Endothelial cell of umbilical vein (primary cell): ENCODE measurements around the gene NEDD4L. TPM values are rescaled to one million over a fixed set of nuclear protein-coding genes. Genes with fewer than 3 reads are reported as not detected.
"Not testable (repeated sequence)": the region's sequence is repeated elsewhere in the genome, so short reads cannot be mapped to it uniquely, and the experiment has no call there.

Experiments
- BruUV-seq: library from RNA; stranded (reverse); fragments of 400-500 nt; replicated peaks from 2 replicates; lab custom pipeline; 2021; lab: Mats Ljungman, UMichigan
- CTCF ChIA-PET: fragments of 300-600, 350-600 bp; sonication (Branson Sonifier 250); formaldehyde crosslinking; loops from one replicate; lab custom pipeline; 2021; ENCODE audit warnings: antibody characterized with exemption, inconsistent platforms; lab: Charles Lee
- POLR2A ChIA-PET: fragments of 300-600, 350-600 bp; sonication (Branson Sonifier 250); formaldehyde crosslinking; loops from one replicate; lab custom pipeline; 2021; ENCODE audit warnings: antibody characterized with exemption, inconsistent platforms; lab: Charles Lee
- DNase-seq: peaks from one replicate; pipeline ENCODE4 v3.0.0-alpha.2; 2011; ENCODE audit warnings: low read depth, low spot score
- FAIRE-seq: peaks from 2 replicates; lab custom pipeline; 2011; peaks lifted over from hg19 to GRCh38; lab: Jason Lieb, UNC
- H2AFZ ChIP-seq: 2 replicates; pipeline ENCODE4 v1.6.0; 2012; ENCODE audit warnings: low read depth, low read length, control low read depth, inconsistent platforms
- H3K27ac ChIP-seq: 2 replicates; pipeline ENCODE4 v1.5.1; 2011; ENCODE audit warnings: low read depth, mild to moderate bottlenecking, control low read depth, low read length, moderate library complexity; ENCODE audit not compliant: insufficient read depth
- H3K27me3 ChIP-seq, 2 experiments: 2 replicates each; pipeline versions ENCODE4 v1.6.0 to v1.6.1; 2011; ENCODE audit warnings: low read length in 2 of 2, mixed read lengths in 1 of 2; ENCODE audit not compliant: control insufficient read depth in 2 of 2, insufficient read depth in 2 of 2
- H3K36me3 ChIP-seq, 2 experiments: 2 replicates in 1 of 2; 3 replicates in 1 of 2; pipeline ENCODE4 v1.5.1; 2011; ENCODE audit warnings: low read length in 2 of 2, mild to moderate bottlenecking in 1 of 2, moderate library complexity in 1 of 2; ENCODE audit not compliant: control insufficient read depth in 2 of 2, insufficient read depth in 2 of 2; ENCODE audit errors: extremely low read depth in 1 of 2
- H3K4me1 ChIP-seq: 3 replicates; pipeline ENCODE4 v1.5.1; 2011; ENCODE audit warnings: mild to moderate bottlenecking, low read length; ENCODE audit not compliant: control insufficient read depth, insufficient read depth; ENCODE audit errors: extremely low read depth
- H3K4me2 ChIP-seq: 2 replicates; pipeline ENCODE4 v1.6.1; 2011; ENCODE audit warnings: low read length, control low read depth, mixed read lengths; ENCODE audit not compliant: insufficient read depth
- H3K4me3 ChIP-seq, 3 experiments: fragments of 200-600 bp in 1 of 3; sonication (generic), shearing (Covaris generic) in 1 of 3; replicated peaks in 1 of 3; 2 replicates each; pipeline ENCODE4 v1.5.1; 2011 to 2016; ENCODE audit warnings: control low read depth in 3 of 3, low read length in 3 of 3, mild to moderate bottlenecking in 2 of 3, inconsistent platforms in 1 of 3, low read depth in 1 of 3, moderate library complexity in 1 of 3; ENCODE audit not compliant: insufficient read depth in 1 of 3
- H3K79me2 ChIP-seq: 2 replicates; pipeline ENCODE4 v1.6.0; 2012; ENCODE audit warnings: low read length, inconsistent platforms; ENCODE audit not compliant: control insufficient read depth, insufficient read depth
- H3K9ac ChIP-seq: replicated peaks from 2 replicates; pipeline ENCODE3; 2011; ENCODE audit warnings: low read length, control low read depth; ENCODE audit not compliant: insufficient read depth; ENCODE audit errors: extremely low read depth
- H3K9me1 ChIP-seq: replicated peaks from 3 replicates; pipeline ENCODE4 v1.6.0; 2011; ENCODE audit warnings: mild to moderate bottlenecking, low read length; ENCODE audit not compliant: control insufficient read depth, insufficient read depth; ENCODE audit errors: extremely low read depth
- H3K9me3 ChIP-seq: replicated peaks from 2 replicates; pipeline ENCODE4 v1.5.1; 2012; ENCODE audit warnings: low read length, inconsistent platforms; ENCODE audit not compliant: control insufficient read depth, insufficient read depth
- H4K20me1 ChIP-seq: replicated peaks from 2 replicates; pipeline ENCODE3; 2011; ENCODE audit warnings: mild to moderate bottlenecking, low read length; ENCODE audit not compliant: control insufficient read depth, insufficient read depth; ENCODE audit errors: extremely low read depth
- FOS ChIP-seq: IDR thresholded peaks from 2 replicates; pipeline ENCODE4 v1.6.1; 2011; ENCODE audit warnings: mild to moderate bottlenecking, low read length, moderate library complexity, borderline replicate concordance; ENCODE audit not compliant: insufficient read depth
- GATA2 ChIP-seq: IDR thresholded peaks from 2 replicates; pipeline ENCODE4 v1.7.0; 2011; ENCODE audit warnings: low read depth, mild to moderate bottlenecking, moderate library complexity, mixed read lengths, low read length; ENCODE audit not compliant: insufficient read length, insufficient read depth
- JUN ChIP-seq: IDR thresholded peaks from 2 replicates; pipeline ENCODE4 v1.6.1; 2011; ENCODE audit warnings: borderline replicate concordance, low read depth; ENCODE audit not compliant: insufficient read length, insufficient read depth
- POLR2AphosphoS5 ChIP-seq: IDR thresholded peaks from 2 replicates; pipeline ENCODE4 v1.6.1; 2012; ENCODE audit warnings: low read depth, mild to moderate bottlenecking, control low read depth, low read length, moderate library complexity; ENCODE audit not compliant: insufficient read depth
- dilution Hi-C: fragments of 300-500 bp; cut with MboI; formaldehyde crosslinking; loops from one replicate; pipeline ENCODE4 v1.15.0; 2019; ENCODE audit warnings: low sequenced_read_pairs; ENCODE audit not compliant: extremely low pct_ligation_motif_present
- intact Hi-C: fragments of 100-400 bp; cut with micrococcal nuclease; formaldehyde crosslinking; loops from one replicate; pipeline ENCODE4 v1.10.0; 2022
- polyA plus RNA-seq, 4 experiments: library from polyadenylated mRNA; depleted of rRNA in 3 of 4; stranded (reverse) in 3 of 4; unstranded in 1 of 4; fragments of >200 nt; gene quantifications; 2 replicates each; pipeline versions ENCODE4 v1.2.1 to v1.2.3, GENCODE V29; 2011 to 2012; ENCODE audit warnings: missing spikeins in 1 of 4
- total RNA-seq: library from RNA; stranded (reverse); gene quantifications from 2 replicates; pipeline ENCODE4 v1.2.3, GENCODE V29; 2021
- TF ChIP-seq, protein P1 (sequence below): IDR thresholded peaks from 2 replicates; pipeline ENCODE4 v1.6.1; 2011; ENCODE audit not compliant: insufficient read depth, insufficient read length

NEDD4L gene
- total and polyA plus RNA-seq, 2 donors (not counting 3 experiments of a cell fraction or from before 2014, with no cell fraction given), result 20.5 to 78.9 TPM

DNA sequence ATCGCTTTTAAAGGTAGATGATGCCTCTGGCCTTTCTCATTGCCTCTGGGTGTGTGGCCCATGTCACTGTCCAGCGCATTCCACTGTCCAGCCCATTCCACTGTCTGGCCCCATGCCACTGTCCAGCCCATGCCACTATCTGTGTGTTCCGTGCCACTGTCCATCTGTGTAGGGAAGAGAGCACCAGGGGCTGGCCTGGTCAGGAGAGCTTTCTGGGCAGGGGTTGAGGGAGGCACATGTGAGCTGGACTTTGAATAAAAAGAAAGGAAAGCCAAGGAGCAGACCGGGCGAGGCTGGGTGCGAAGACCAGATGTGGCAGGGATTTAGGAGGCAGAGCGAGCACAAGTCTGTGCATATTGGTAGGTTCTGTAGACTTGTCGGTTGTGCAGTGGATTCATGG is 236.2 kb downstream of the NEDD4L start:
- no peak overlapping the region for H2AFZ ChIP-seq
- BruUV-seq, result no TSS peak
- no peaks in the 10 kb centered on the region for H3K79me2 ChIP-seq

DNA sequence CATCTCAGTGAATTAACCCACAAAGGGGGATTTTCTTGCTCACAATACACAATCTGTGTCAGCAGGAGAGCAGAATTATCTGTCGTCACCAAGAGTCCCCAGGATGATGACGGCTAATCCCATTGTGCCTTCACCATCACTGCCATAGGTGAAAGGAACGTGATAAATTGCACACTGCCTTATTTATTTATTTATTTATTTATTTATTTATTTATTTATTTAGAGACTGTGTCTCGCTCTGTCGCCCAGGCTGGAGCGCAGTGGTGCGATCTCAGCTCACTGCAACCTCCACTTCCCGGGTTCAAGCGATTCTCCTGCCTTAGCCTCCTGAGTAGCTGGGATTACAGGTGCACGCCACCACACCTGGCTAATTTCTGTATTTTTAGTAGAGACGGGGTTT is 238.8 kb downstream of the NEDD4L start:
- intact Hi-C loops, dilution Hi-C loops: not testable (repeated sequence)

More for the DNA sequence above, 236.2 kb downstream of the NEDD4L start:
- Histone ChIP-seq H3K4me2 (no peak overlapping the region), H3K4me1 (no peaks in the 10 kb centered on the region), H3K9ac (no peak overlapping the region), H4K20me1 (no peaks in the 10 kb centered on the region), H3K36me3 (no peaks in the 10 kb centered on the region), H3K9me3 (no peaks in the 10 kb centered on the region), H3K4me3 (no peak overlapping the region), H3K27me3 (no peaks in the 10 kb centered on the region), H3K9me1 (no peaks in the 10 kb centered on the region), H3K27ac (no peak overlapping the region)
- TF ChIP-seq GATA2 (no peak), POLR2AphosphoS5 (no peak), JUN (no peak), FOS (no peak)
- TF ChIP-seq, protein P1, sequence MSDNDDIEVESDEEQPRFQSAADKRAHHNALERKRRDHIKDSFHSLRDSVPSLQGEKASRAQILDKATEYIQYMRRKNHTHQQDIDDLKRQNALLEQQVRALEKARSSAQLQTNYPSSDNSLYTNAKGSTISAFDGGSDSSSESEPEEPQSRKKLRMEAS, result no peak
- FAIRE-seq, result no peak
- dilution Hi-C loops, result no loop called here
- intact Hi-C loops, result no loop called here
- no peak for DNase-seq
- ChIA-PET POLR2A (no interaction called here), CTCF (interaction anchor here (2.0 kb wide), 1 partner anchor 9 kb away, joined by 5 read pairs; no protein-coding TSS in a partner anchor)

More for the DNA sequence above, 238.8 kb downstream of the NEDD4L start:
- POLR2A ChIA-PET, H3K79me2 ChIP-seq, H3K9me3 ChIP-seq, H3K27me3 ChIP-seq, DNase-seq, H2AFZ ChIP-seq, CTCF ChIA-PET, H3K4me1 ChIP-seq, H3K36me3 ChIP-seq, FAIRE-seq, H4K20me1 ChIP-seq, H3K4me2 ChIP-seq, H3K9ac ChIP-seq, H3K4me3 ChIP-seq, BruUV-seq, H3K27ac ChIP-seq, H3K9me1 ChIP-seq: not testable (repeated sequence)
